ENCODE data around the gene MAST2. TPM values are rescaled to one million over a fixed set of nuclear protein-coding genes. Genes with fewer than 3 reads are reported as not detected.
A peak's percentile ranks its signal among the peaks of the same experiment; 100 is the strongest.

MAST2 gene
- total and polyA plus RNA-seq, 9 of the 15 experiments (the other 6 are each of a cell fraction or from before 2014, with no cell fraction given): 0.73 to 32.0 (median 17.8) TPM

GRCh38 chr1:45892068-45892785 lies 88.8 kb downstream of the MAST2 start:
- no peaks in the 10 kb centered on the region for H3K36me3 ChIP-seq (ENCODE audit: control insufficient read depth, insufficient read depth, low read length)
- intact Hi-C loops (cut with micrococcal nuclease): no loop called here
- POLR2A ChIA-PET: no interaction called here
- peaks cover 4% of the 10 kb centered on the region; the same call in 1 of the 3 replicates for H3K79me2 ChIP-seq (ENCODE audit: control insufficient read depth, insufficient read depth, low read length)
- no peak overlapping the region for H2AFZ ChIP-seq (ENCODE audit: low read depth, low read length)
- no peak overlapping the region for H3K9ac ChIP-seq (ENCODE audit: insufficient read depth in 1 of 2, low read depth in 2 of 2, low read length in 2 of 2)
- 78% methylated on average over 6 of the region's 6 CpGs for WGBS (ENCODE audit: insufficient coverage, low coverage, missing lambda C conversion rate)
- CTCF ChIA-PET (ENCODE audit: low intra/inter-chr PET ratio): no interaction called here
- no peak for FAIRE-seq
- ATAC-seq: no peak
- H4K20me1 ChIP-seq (replicated peaks; ENCODE audit: control insufficient read depth, insufficient read depth, low read length): no peaks in the 10 kb centered on the region
- 0 out of 2 replicates have a peak, but pooled peaks have one; percentile 19 for TF ChIP-seq FOSL1 (tag; conservative IDR thresholded peaks at IDR 0.05)
- TF ChIP-seq ZNF175 (CRISPR knock-in tag; IDR thresholded peaks at IDR 0.05; ENCODE audit: low read depth): no peak
- no peak for TF ChIP-seq CSDE1 (IDR thresholded peaks at IDR 0.05)
- TF ChIP-seq GATAD2B (IDR thresholded peaks at IDR 0.05; ENCODE audit: borderline replicate concordance): no peak
- TF ChIP-seq KLF16 (IDR thresholded peaks at IDR 0.05): no peak
- TF ChIP-seq GABPB2 (CRISPR knock-in tag; conservative IDR thresholded peaks at IDR 0.05): no peak
- TF ChIP-seq FIP1L1 (IDR thresholded peaks at IDR 0.05; ENCODE audit: low read depth, low read length, poor library complexity, severe bottlenecking): no peak
- H3K27me3 ChIP-seq (ENCODE audit: control insufficient read depth in 2 of 2, insufficient read depth in 2 of 2, low read length in 2 of 2): no peaks in the 10 kb centered on the region
- H3K9me1 ChIP-seq (ENCODE audit: control insufficient read depth, insufficient read depth, low read length): no peaks in the 10 kb centered on the region
- in situ Hi-C loops (cut with MboI): no loop called here
- no peak overlapping the region for H3K27ac ChIP-seq (ENCODE audit: extremely low read depth, low read depth, low read length)
- no peaks in the 10 kb centered on the region for H3K9me3 ChIP-seq (replicated peaks; ENCODE audit: control insufficient read depth, insufficient read depth, low read depth, low read length)
- H3K4me2 ChIP-seq (ENCODE audit: insufficient read depth, low read length): no peak overlapping the region
- no peak overlapping the region for H3K4me3 ChIP-seq
- H3K4me1 ChIP-seq (replicated peaks in 1 of 2; ENCODE audit: control insufficient read depth in 2 of 2, insufficient read depth in 2 of 2, low read length in 2 of 2): no peaks in the 10 kb centered on the region
- no peak for DNase-seq (ENCODE audit: extremely low read depth in 1 of 4, low spot score in 3 of 4)
- no TSS peak for BruUV-seq (replicated peaks)
